ENCODE results near the gene MBD5. TPM values are rescaled to one million over a fixed set of nuclear protein-coding genes. Genes with fewer than 3 reads are reported as not detected.

MBD5 gene
- total RNA-seq, 2 donors from 2014 or later = 20.8 to 33.5 TPM

DNA sequence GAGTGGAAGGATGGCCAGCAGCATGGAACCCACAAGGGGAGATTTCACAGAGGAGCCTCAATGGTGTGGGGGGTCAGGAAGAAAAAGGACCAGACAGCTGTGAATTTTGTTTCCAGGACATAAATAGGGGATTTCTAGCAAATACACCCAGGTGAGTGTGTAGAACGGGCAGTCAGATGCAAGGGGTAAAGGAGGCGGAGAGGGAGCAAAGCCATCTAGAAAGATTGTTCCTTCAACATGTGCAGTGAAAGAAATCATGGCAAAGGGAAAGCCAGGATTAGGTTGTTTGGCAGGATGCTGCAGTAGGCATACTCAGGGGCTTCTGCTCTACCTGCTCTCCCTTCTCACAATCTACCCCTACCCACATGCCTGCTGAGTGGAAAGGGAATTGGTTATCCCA lies 504.2 kb downstream of the MBD5 start:
- no peaks in the 10 kb centered on the region for H3K9me3 ChIP-seq
- H3K36me3 ChIP-seq (replicated peaks in 1 of 2; ENCODE audit: insufficient read depth in 1 of 2, low read depth in 2 of 2) = no peaks in the 10 kb centered on the region
- H3K4me1 ChIP-seq = no peaks in the 10 kb centered on the region
- 91 to 98% methylated on average over 2 of the region's 2 CpGs for WGBS, 2 donors
- DNase-seq (no peak), ATAC-seq (no peak)
- H3K27me3 ChIP-seq = no peaks in the 10 kb centered on the region
- no peak overlapping the region for H3K4me3 ChIP-seq
- intact Hi-C loops (cut with DNase I) = no loop called here
- TF ChIP-seq CTCF (IDR thresholded peaks at IDR 0.05) = no peak
- no peak for TF ChIP-seq POLR2A (IDR thresholded peaks at IDR 0.05)
- H3K27ac ChIP-seq = no peak overlapping the region

DNA sequence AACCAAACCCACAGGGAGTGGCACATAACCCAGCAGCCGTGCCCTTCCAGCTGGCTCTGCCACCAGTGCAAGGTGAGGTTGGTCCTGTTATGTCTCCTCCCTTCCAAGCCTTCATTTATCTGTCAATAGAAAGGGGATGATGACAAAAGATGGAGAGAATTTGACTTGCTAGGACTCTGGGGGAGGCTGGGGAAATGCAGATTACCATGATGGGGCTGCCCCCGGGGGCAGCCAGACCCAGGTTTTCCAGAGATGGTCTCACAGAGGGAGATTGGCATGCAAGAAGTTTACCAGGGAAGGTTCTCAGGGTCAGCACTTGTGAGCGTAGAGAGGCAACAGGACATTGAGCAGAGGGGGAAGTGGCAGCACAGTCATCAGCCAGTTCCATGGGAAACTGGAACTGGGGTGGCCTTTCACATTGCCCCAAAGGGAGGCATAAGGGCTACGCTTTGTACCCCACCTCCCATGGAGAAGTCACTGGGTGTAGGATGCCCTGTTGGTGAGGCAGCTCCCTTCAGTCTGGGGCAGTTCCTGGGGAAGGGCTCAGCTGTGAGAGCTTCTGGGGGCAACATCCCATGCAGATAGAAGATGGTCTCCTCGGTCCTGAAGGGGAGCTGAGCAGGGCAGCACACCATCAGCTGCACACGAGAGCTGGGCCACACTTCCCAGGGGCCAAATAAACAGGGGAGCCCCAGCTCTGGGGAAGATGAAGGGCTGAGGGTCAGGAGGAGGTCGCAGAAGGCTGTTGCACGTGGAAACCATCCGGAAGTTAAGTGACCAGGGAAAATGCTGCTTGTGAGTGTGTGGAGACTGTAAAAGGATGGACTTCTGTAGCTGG lies 505.8 kb downstream of the MBD5 start:
- intact Hi-C loops (cut with DNase I) = no loop called here
- no peaks in the 10 kb centered on the region for H3K36me3 ChIP-seq (replicated peaks in 1 of 2; ENCODE audit: insufficient read depth in 1 of 2, low read depth in 2 of 2)
- no peak overlapping the region for H3K4me3 ChIP-seq
- no peaks in the 10 kb centered on the region for H3K9me3 ChIP-seq
- no peak for ATAC-seq
- H3K27ac ChIP-seq = no peak overlapping the region
- 58 to 66% methylated on average over 9 of the region's 9 CpGs for WGBS, 2 donors
- DNase-seq = no peak
- TF ChIP-seq CTCF (IDR thresholded peaks at IDR 0.05) (no peak), POLR2A (IDR thresholded peaks at IDR 0.05) (no peak)
- no peaks in the 10 kb centered on the region for H3K4me1 ChIP-seq
- no peaks in the 10 kb centered on the region for H3K27me3 ChIP-seq

GRCh38 chr2:148527488-148528340 lies 506.8 kb downstream of the MBD5 start:
- DNase-seq (no peak), ATAC-seq (no peak)
- no peaks in the 10 kb centered on the region for H3K27me3 ChIP-seq
- H3K36me3 ChIP-seq (replicated peaks in 1 of 2; ENCODE audit: insufficient read depth in 1 of 2, low read depth in 2 of 2) = no peaks in the 10 kb centered on the region
- intact Hi-C loops (cut with DNase I) = no loop called here
- H3K4me1 ChIP-seq = no peaks in the 10 kb centered on the region
- H3K9me3 ChIP-seq = no peaks in the 10 kb centered on the region
- 70 to 85% methylated on average over 12 to 14 of the region's 14 CpGs for WGBS, 2 donors
- H3K27ac ChIP-seq = no peak overlapping the region
- TF ChIP-seq CTCF (IDR thresholded peaks at IDR 0.05) (no peak), POLR2A (IDR thresholded peaks at IDR 0.05) (no peak)
- no peak overlapping the region for H3K4me3 ChIP-seq

GRCh38 chr2:148528356-148529064 lies 507.6 kb downstream of the MBD5 start:
- ATAC-seq = no peak
- 86 to 89% methylated on average over 5 to 6 of the region's 6 CpGs for WGBS, 2 donors
- no peak overlapping the region for H3K4me3 ChIP-seq
- no peaks in the 10 kb centered on the region for H3K9me3 ChIP-seq
- H3K27me3 ChIP-seq = no peaks in the 10 kb centered on the region
- H3K36me3 ChIP-seq (replicated peaks in 1 of 2; ENCODE audit: insufficient read depth in 1 of 2, low read depth in 2 of 2) = no peaks in the 10 kb centered on the region
- no peak overlapping the region for H3K27ac ChIP-seq
- intact Hi-C loops (cut with DNase I) = no loop called here
- no peak for DNase-seq
- no peak for TF ChIP-seq POLR2A (IDR thresholded peaks at IDR 0.05)
- TF ChIP-seq CTCF (IDR thresholded peaks at IDR 0.05) = no peak
- H3K4me1 ChIP-seq = no peaks in the 10 kb centered on the region
